ENCODE results near the gene ARPC5. TPM values are rescaled to one million over a fixed set of nuclear protein-coding genes. Genes with fewer than 3 reads are reported as not detected.
"Not testable (repeated sequence)": the region's sequence is repeated elsewhere in the genome, so short reads cannot be mapped to it uniquely, and the experiment has no call there.

The ARPC5 gene
- total RNA-seq: 140 and 163 TPM in 2 replicates

DNA sequence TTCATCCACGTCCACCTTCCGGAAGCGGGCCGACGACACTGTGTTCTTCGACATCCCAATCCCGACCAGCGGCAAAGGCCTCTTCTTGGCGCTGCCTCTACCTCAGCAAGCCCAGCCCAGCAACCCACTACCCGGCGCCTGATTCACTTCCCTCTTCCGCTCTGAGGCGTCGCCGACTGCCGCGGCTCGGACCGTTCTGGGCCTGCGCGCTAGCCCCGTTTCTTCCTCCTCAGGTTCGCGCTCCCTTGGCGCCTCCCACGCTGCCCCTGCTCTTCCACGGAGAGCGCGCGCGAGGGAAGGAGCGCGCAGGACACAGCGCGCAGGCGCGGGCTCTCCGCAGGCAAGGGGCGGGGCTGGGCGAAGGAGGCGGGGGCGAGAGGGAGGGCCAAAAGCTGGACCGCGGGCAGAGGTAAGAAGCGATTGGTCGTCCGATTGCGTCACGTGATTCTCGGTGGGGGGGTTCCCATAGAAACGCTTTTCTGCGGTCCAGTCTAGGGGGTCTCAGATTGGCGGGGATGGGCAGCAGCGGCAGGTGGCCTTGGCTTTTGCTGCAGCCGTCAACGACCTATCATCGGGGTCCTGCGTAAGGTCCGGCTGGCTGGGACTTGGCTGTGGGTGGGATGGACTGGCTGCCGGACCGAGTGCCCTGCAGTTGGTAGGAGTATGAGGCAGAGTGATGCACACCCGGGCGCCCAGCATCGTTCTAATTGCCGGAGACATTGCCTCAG is at the start of gene ARPC5:
TSS of gene ARPC5 (minus strand) at position 178 of the 728 bp plus-strand sequence. CDS start at position 54, 124 bp downstream.
- Histone ChIP-seq H3K4me3 (ENCODE audit: low read depth, low read length) (peak within 1 kb of the TSS; percentile 69), H3K36me3 (ENCODE audit: control insufficient read depth, insufficient read depth, low read length) (no peaks in the 10 kb centered on the region), H3K27me3 (ENCODE audit: control insufficient read depth, insufficient read depth, low read length) (no peaks in the 10 kb centered on the region)
- TF ChIP-seq, protein P1, sequence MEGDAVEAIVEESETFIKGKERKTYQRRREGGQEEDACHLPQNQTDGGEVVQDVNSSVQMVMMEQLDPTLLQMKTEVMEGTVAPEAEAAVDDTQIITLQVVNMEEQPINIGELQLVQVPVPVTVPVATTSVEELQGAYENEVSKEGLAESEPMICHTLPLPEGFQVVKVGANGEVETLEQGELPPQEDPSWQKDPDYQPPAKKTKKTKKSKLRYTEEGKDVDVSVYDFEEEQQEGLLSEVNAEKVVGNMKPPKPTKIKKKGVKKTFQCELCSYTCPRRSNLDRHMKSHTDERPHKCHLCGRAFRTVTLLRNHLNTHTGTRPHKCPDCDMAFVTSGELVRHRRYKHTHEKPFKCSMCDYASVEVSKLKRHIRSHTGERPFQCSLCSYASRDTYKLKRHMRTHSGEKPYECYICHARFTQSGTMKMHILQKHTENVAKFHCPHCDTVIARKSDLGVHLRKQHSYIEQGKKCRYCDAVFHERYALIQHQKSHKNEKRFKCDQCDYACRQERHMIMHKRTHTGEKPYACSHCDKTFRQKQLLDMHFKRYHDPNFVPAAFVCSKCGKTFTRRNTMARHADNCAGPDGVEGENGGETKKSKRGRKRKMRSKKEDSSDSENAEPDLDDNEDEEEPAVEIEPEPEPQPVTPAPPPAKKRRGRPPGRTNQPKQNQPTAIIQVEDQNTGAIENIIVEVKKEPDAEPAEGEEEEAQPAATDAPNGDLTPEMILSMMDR (IDR thresholded peaks at IDR 0.05; ENCODE audit: insufficient read depth, low read length, poor library complexity, severe bottlenecking): no peak
- peak; percentile 80 for DNase-seq (ENCODE audit: low read depth)

DNA sequence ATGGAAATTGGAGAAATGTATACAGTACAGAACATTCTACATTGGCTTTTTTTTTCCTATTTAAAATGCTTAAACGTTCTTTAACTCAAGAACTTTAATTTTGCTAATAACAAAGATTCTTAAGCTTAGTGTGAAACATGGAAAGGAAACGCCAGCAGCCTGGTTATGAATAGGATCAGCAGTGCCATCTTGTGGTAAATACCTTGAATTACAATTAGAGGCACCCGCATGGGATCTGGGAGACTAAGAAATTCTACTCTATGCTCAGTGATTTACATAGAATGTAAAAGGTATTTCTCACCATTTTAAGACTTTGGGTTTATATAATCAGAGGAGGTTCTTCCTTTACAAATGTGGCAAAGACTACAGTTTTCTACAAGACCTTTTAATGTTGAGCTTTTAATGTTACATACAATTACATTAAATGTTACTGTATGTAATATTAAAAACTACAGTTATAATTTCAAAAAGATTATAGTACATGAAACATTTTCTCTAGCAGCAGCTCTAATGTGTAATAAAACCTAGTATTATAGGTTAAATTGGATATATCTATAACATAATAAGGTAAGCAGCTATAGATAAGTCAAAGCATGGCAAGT is 49.6 kb upstream of the ARPC5 start:
- DNase-seq (ENCODE audit: low read depth): no peak
- no peaks in the 10 kb centered on the region for H3K27me3 ChIP-seq (ENCODE audit: control insufficient read depth, insufficient read depth, low read length)
- no peaks in the 10 kb centered on the region for H3K36me3 ChIP-seq (ENCODE audit: control insufficient read depth, insufficient read depth, low read length)
- H3K4me3 ChIP-seq (ENCODE audit: low read depth, low read length): no peak overlapping the region
- TF ChIP-seq, protein P1 (IDR thresholded peaks at IDR 0.05; ENCODE audit: insufficient read depth, low read length, poor library complexity, severe bottlenecking): peak; percentile 60

DNA sequence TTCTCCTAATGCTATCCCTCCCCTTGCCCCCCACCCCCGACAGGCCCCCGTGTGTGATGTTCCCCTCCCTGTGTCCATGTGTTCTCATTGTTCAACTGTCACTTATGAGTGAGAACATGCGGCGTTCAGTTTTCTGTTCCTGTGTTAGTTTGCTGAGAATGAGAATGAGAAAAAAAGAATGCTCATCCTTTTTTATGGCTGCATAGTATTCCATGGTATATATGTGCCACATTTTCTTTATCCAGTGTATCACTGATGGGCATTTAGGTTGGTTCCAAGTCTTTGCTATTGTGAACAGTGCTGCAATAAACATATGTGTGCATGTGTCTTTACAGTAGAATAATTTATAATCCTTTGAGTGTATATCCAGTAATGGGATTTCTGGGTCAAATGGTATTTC is 43.8 kb upstream of the ARPC5 start:
- not testable (repeated sequence) for H3K36me3 ChIP-seq (ENCODE audit: control insufficient read depth, insufficient read depth, low read length); H3K27me3 ChIP-seq (ENCODE audit: control insufficient read depth, insufficient read depth, low read length); H3K4me3 ChIP-seq (ENCODE audit: low read depth, low read length); DNase-seq (ENCODE audit: low read depth)

DNA sequence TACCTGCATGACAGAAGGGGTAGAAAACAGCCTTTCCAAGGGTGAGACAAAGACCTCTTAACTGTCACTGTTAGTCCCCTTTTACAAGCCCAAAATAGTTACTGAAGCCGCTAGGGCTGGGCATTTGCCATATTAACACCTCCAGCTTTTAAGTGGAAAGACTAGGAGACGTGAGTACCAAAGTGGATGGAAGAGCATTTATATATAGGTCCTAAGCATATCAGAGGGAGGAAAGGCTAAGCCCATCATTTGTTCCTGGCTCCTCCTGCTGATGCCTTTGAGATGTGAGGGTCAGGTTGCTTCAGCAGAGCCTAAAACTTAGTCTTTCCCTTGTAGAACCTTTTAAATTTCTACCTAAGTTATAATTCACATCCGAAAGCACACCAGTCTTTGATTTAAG is 43.2 kb upstream of the ARPC5 start:
- Histone ChIP-seq H3K27me3 (ENCODE audit: control insufficient read depth, insufficient read depth, low read length) (no peaks in the 10 kb centered on the region), H3K36me3 (ENCODE audit: control insufficient read depth, insufficient read depth, low read length) (no peaks in the 10 kb centered on the region), H3K4me3 (ENCODE audit: low read depth, low read length) (no peak overlapping the region)
- TF ChIP-seq, protein P1 (IDR thresholded peaks at IDR 0.05; ENCODE audit: insufficient read depth, low read length, poor library complexity, severe bottlenecking): no peak
- no peak for DNase-seq (ENCODE audit: low read depth)

DNA sequence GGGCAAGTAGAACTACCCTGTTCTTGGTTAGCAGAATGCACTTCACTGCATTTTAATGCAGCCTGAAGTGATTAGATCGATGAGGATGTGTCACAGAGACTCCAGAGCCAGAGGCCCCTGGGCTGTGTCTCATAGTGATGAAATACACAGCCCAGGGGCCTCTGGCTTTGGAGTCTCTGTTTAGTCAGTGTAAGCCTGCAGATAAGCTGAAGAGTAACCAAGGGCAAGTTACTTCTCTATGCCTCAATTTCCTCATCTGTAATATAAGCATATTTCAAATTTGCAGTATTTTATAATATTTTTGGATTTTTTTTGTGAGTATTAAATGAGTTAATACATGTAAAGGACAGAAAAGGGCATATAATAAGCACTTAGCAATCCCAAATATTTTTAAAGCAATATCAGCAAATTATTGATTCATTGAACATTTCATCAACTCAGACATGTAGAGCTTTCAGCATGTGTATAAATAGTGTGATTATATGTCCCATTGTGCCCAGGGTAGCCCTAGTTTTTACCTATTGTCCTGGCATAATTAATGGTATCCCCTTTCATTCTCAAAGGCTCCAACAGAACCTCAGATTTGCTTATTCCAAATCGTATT is 41.1 kb upstream of the ARPC5 start:
- no peak for DNase-seq (ENCODE audit: low read depth)
- TF ChIP-seq, protein P1 (IDR thresholded peaks at IDR 0.05; ENCODE audit: insufficient read depth, low read length, poor library complexity, severe bottlenecking): no peak
- Histone ChIP-seq H3K27me3 (ENCODE audit: control insufficient read depth, insufficient read depth, low read length) (no peaks in the 10 kb centered on the region), H3K4me3 (ENCODE audit: low read depth, low read length) (no peak overlapping the region), H3K36me3 (ENCODE audit: control insufficient read depth, insufficient read depth, low read length) (no peaks in the 10 kb centered on the region)

DNA sequence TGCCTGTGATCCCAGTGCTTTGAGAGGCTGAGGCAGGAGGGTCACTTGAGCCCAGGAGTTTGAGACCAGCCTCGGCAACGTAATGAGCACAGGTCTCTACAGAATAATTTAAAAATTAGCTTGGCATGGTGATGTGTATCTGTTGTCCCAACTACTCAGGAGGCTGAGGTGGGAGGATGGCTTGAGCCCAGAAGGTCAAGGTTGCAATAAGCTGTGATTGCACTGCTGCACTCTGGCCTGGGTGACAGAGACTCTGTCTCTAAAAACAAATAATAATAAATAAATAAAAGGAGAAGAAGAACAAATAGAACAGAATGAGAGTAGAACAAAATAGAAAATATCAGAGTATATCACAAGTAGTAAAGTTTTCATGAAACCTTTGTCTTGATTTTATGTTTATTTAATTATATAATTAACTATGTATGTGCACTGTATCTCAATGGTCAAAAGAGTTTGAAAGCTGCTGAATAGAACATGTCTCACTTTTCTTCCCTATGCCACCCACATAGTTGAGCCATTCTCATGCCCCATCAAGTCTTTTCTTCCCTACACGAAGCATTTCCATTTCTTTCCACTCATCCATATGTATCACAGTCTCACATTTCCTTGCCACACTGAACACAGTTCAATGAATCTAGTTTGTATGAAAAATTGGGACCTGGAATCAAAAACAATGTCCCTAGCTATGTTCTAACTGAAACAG is 40.5 kb upstream of the ARPC5 start:
- Histone ChIP-seq H3K36me3 (ENCODE audit: control insufficient read depth, insufficient read depth, low read length) (no peaks in the 10 kb centered on the region), H3K4me3 (ENCODE audit: low read depth, low read length) (no peak overlapping the region), H3K27me3 (ENCODE audit: control insufficient read depth, insufficient read depth, low read length) (no peaks in the 10 kb centered on the region)
- no peak for DNase-seq (ENCODE audit: low read depth)
- TF ChIP-seq, protein P1 (IDR thresholded peaks at IDR 0.05; ENCODE audit: insufficient read depth, low read length, poor library complexity, severe bottlenecking): no peak

Data from kidney epithelial cell (primary cell).